ENCODE measurements around the gene ZDHHC11B. TPM values are rescaled to one million over a fixed set of nuclear protein-coding genes. Genes with fewer than 3 reads are reported as not detected.
"Not testable (repeated sequence)": the region's sequence is repeated elsewhere in the genome, so short reads cannot be mapped to it uniquely, and the experiment has no call there.

The ZDHHC11B gene
- total and polyA plus RNA-seq, 9 donors: 3.8 to 51.1 (median 10.4) TPM

DNA sequence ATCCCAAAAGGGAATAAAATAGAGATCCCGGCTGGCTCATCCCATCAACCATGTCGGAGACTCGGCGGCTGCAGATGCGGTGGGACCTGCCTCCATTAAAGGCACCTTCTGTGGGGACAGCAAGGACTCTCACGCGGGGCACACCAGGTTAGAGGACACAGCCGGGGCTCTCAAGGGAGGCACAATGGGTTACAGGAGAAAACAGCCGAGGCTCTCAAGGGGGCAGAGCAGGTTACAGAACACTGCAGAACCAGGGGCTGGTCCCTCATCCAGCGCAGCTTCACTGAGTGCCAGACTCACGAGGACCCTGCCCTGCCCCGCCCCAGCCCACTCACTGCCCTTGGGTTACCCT lies 98.4 kb downstream of the ZDHHC11B start:
- not testable (repeated sequence) for H3K4me3 ChIP-seq (ENCODE audit: low read length); H3K27me3 ChIP-seq (ENCODE audit: control insufficient read depth, insufficient read depth, low read length); H3K9me3 ChIP-seq (replicated peaks; ENCODE audit: control insufficient read depth, low read depth, low read length); DNase-seq; H3K27ac ChIP-seq (ENCODE audit: low read length); H3K36me3 ChIP-seq (ENCODE audit: control insufficient read depth, insufficient read depth, low read length); H3K4me1 ChIP-seq (ENCODE audit: control insufficient read depth, insufficient read depth, low read length)
- WGBS (ENCODE audit: insufficient coverage): no CpG with 5 or more reads among the region's 12 CpGs

DNA sequence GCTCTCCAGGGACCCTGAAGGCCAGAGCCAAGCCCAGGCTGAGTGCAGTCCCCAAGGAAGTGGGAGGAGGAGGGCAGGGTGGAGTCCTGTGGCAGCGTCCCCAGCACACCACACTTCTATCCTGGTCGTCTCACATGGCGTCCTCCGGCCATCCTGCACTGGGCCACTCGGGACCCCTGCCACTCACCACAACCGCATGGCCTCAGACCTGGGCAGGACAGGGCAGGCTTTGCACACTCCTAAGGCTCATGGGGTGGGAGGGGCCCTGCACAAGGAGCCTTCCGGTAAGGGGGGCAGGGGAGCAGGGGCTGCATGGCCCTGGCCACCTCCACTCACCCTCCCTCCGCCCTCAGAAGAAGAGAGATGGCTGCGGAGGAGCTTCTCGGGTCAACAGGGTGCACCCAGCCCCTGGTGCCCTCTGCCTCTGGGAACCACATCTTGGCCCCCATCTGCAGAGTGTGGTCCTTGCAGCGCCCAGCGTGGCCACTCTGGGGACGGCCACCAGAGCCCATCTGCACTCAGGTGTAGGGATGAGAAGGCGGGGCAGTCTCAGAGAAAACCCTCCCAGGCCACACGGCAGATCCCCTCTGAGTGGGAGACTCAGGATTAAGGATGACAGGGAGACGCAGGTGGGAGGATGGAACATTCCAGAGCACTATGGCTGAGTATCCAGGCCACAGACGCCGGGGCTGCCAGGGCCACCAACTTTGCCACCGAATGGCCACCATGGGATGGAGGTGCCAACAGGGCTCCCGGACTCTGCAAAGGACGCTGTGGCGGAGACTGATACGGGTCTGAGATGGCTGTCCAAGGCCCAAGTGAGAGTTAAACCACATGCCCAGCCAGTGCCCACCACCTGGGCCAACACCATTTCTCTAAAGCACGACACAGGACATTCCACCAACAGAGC lies 99.0 kb downstream of the ZDHHC11B start:
- H3K36me3 ChIP-seq (ENCODE audit: control insufficient read depth, insufficient read depth, low read length): no peaks in the 10 kb centered on the region
- H3K4me3 ChIP-seq (ENCODE audit: low read length): no peak overlapping the region
- no peaks in the 10 kb centered on the region for H3K4me1 ChIP-seq (ENCODE audit: control insufficient read depth, insufficient read depth, low read length)
- no peaks in the 10 kb centered on the region for H3K9me3 ChIP-seq (replicated peaks; ENCODE audit: control insufficient read depth, low read depth, low read length)
- WGBS (ENCODE audit: insufficient coverage): 90% methylated on average over 13 of the region's 24 CpGs
- H3K27ac ChIP-seq (ENCODE audit: low read length): no peak overlapping the region
- H3K27me3 ChIP-seq (ENCODE audit: control insufficient read depth, insufficient read depth, low read length): no peaks in the 10 kb centered on the region
- no peak for DNase-seq

DNA sequence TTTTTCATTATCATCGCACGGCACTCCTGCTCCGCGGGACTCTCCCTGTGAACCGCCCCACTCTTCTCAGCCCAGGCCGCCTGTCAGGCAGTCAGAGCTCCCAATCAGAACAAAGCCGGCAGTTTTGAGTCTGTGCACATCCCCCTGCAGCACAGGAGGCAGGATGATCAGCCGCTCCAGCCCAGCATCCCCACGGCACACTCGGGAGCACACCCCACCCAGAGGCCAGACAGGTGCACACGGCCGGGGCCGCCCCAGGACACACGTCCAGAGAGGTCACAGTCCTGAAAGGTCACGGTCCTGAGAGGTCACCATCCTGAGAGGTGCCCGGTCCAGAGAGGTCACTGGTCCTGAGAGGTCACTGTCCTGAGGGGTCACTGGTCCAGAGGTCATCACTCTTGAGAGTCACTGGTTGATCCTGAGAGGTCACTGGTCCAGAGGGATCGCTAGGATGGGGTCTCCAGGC lies 99.7 kb downstream of the ZDHHC11B start:
- no peaks in the 10 kb centered on the region for H3K27me3 ChIP-seq (ENCODE audit: control insufficient read depth, insufficient read depth, low read length)
- no peaks in the 10 kb centered on the region for H3K36me3 ChIP-seq (ENCODE audit: control insufficient read depth, insufficient read depth, low read length)
- H3K4me3 ChIP-seq (ENCODE audit: low read length): no peak overlapping the region
- H3K4me1 ChIP-seq (ENCODE audit: control insufficient read depth, insufficient read depth, low read length): no peaks in the 10 kb centered on the region
- H3K9me3 ChIP-seq (replicated peaks; ENCODE audit: control insufficient read depth, low read depth, low read length): no peaks in the 10 kb centered on the region
- WGBS (ENCODE audit: insufficient coverage): 59% methylated on average over 17 of the region's 17 CpGs
- DNase-seq: no peak
- H3K27ac ChIP-seq (ENCODE audit: low read length): no peak overlapping the region

DNA sequence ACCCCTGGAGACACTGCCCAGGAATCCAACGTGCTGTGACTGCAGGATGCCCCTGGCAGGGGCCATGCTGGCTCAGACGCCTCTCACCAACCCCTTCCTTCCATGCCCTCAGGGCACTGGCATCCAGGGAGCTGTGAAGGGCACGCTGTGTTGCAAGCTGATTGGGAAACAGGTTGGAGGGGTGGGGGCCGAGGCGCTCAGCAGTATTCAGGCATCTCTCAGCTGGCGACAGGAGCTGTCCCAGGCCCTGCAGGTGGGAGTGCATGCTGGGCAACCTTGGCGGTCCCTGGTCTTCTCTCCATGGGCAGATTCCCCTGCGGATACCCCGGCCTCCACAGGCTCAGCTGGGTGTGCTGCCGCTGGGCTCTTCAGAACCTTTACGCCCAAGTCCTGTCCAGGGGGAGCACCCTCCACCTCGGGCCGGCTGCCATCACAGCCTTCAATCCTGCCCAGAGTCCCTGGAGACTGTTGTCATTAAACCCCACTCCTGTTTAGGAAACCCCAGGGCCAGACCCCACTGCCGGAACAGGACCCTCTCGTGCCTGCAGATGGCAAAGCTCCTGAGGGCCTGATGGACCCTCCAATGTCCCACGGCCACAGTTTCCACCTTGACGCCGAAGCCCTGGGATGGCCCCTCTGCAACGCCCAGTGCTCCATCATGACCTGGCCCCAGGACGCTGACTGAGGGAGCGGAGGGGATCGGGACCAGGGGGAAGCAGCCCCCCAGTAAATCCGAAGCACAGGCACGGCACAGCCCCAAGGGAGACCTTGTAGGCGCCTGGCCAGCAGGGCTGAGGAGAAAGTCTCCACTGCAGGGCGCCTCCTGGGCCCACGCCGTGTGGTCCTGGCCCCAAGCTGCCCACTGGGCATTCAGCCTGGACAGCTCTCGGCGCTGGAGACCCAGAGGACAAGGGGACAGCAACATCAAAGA lies 100.7 kb downstream of the ZDHHC11B start:
- no peak for DNase-seq
- H3K4me1 ChIP-seq (ENCODE audit: control insufficient read depth, insufficient read depth, low read length): no peaks in the 10 kb centered on the region
- WGBS (ENCODE audit: insufficient coverage): 71% methylated on average over 26 of the region's 30 CpGs
- H3K4me3 ChIP-seq (ENCODE audit: low read length): no peak overlapping the region
- H3K27ac ChIP-seq (ENCODE audit: low read length): no peak overlapping the region
- no peaks in the 10 kb centered on the region for H3K36me3 ChIP-seq (ENCODE audit: control insufficient read depth, insufficient read depth, low read length)
- H3K9me3 ChIP-seq (replicated peaks; ENCODE audit: control insufficient read depth, low read depth, low read length): no peaks in the 10 kb centered on the region
- no peaks in the 10 kb centered on the region for H3K27me3 ChIP-seq (ENCODE audit: control insufficient read depth, insufficient read depth, low read length)

DNA sequence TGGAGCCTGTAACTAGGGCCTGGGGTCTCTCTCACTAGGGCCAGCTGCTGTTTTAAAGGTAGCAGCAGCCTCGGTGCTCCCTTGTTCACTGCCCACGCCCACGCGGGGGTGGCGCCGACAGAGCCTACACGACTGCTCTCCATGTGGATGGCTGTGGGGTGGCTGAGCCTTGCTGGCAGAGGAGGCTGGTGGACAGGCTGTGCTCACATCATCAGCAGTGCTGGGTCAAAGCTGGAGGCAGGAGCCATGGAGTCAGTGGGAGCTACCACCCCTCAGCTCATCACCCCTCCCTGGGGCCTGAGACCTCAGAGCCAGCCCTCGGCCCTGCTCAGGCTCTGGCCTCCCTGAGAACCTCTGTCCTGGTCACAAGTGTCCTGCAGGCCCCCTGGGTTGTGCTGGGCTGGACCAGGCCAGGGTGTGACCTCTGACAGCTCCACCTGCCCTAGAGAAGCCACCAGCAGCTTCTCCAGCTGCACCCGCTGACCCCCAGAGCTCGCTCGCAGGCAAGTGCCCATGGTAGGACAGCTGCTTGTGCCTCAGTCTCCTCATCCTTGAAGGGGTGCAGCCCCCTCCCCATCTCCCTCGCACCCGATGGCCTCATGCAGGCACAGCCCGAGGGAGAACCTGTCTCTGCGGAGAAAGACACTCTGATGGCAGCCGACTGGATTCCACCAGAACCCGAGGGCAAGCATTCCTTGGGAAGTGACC lies 101.7 kb downstream of the ZDHHC11B start:
- not testable (repeated sequence) for H3K27me3 ChIP-seq (ENCODE audit: control insufficient read depth, insufficient read depth, low read length); H3K27ac ChIP-seq (ENCODE audit: low read length); H3K36me3 ChIP-seq (ENCODE audit: control insufficient read depth, insufficient read depth, low read length); H3K4me3 ChIP-seq (ENCODE audit: low read length); H3K4me1 ChIP-seq (ENCODE audit: control insufficient read depth, insufficient read depth, low read length); H3K9me3 ChIP-seq (replicated peaks; ENCODE audit: control insufficient read depth, low read depth, low read length); DNase-seq
- 64% methylated on average over 12 of the region's 17 CpGs for WGBS (ENCODE audit: insufficient coverage)

DNA sequence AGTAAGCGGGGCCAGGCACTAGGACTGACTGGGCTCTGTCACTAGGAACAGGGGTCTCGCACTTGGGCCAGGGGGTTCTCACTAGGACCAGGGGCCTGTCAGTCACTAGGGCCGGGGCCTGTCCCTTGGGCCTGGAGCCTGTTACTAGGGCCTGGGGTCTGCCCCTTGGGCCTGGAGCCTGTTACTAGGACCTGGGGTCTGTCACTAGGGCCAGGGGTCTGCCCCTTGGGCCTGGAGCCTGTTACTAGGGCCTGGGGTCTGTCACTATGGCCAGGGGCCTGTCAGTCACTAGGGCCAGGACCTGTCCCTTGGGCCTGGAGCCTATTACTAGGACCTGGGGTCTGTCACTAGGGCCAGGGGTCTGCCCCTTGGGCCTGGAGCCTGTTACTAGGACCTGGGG lies 102.3 kb downstream of the ZDHHC11B start:
- H3K27me3 ChIP-seq (ENCODE audit: control insufficient read depth, insufficient read depth, low read length); H3K9me3 ChIP-seq (replicated peaks; ENCODE audit: control insufficient read depth, low read depth, low read length); H3K27ac ChIP-seq (ENCODE audit: low read length); DNase-seq; H3K36me3 ChIP-seq (ENCODE audit: control insufficient read depth, insufficient read depth, low read length); H3K4me3 ChIP-seq (ENCODE audit: low read length); H3K4me1 ChIP-seq (ENCODE audit: control insufficient read depth, insufficient read depth, low read length): not testable (repeated sequence)
- 71% methylated on average over 2 of the region's 3 CpGs for WGBS (ENCODE audit: insufficient coverage)

DNA sequence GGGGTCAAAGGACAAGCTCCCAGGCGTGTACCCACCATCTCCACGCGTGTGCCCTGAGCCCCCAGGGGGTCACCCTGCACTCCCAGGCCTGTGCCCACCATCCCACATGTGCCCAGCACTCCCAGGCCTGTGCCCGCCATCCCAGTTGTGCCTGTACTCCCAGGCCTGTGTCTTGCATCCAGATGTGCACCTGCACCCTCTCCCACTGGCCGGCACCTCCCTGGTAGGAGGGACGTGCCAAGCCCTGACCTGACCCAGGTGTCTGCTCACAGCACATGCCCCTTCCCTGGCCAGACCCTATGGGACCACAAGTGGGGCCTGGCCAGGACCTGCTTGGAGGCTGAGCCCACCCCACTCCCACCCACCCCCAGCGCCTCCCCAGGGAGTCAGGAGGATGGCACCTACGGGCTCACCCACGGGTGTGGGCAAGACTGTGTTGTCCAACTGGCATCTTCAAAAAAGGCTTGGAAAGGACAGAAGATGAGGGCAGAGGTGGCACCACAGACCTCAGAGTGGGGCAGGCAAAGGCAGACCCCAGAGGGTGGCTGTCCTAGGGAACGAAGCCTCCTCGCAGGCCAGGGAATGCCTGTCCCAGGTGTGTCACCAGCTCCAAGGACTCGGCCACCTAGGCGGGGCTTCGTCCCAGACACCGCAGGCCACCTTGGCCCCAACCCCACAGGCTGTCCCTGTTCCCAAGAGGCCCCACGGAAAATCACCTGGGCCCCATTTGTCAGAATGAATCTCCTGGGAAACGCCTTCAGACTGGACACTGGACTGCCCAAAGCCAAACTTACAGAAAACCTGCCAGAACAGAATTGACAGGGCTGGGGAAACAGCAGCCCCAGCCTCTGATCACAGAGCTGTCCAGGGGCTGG lies 103.0 kb downstream of the ZDHHC11B start:
- not testable (repeated sequence) for H3K9me3 ChIP-seq (replicated peaks; ENCODE audit: control insufficient read depth, low read depth, low read length); H3K27me3 ChIP-seq (ENCODE audit: control insufficient read depth, insufficient read depth, low read length); H3K4me3 ChIP-seq (ENCODE audit: low read length); DNase-seq; H3K4me1 ChIP-seq (ENCODE audit: control insufficient read depth, insufficient read depth, low read length); H3K27ac ChIP-seq (ENCODE audit: low read length); H3K36me3 ChIP-seq (ENCODE audit: control insufficient read depth, insufficient read depth, low read length)
- WGBS (ENCODE audit: insufficient coverage): 82% methylated on average over 11 of the region's 17 CpGs

DNA sequence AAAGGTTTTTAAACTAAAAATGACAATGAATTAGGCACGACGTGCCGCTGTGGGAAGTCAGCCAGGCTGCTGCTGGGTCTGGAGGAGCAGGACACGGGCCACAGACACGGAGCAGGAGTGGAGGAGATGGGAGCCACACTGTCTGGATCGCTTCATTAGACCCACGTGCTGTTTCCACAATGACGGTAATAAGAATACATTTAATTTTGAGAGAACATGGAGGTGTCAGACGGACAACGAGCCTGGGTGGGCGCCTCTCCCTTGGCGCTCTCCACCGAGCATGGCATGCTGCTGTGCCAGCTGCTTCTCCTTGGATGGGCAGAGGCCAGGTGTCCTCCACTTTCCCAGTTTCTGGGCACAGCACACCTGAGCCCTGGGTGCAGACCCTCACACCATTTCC lies 103.7 kb downstream of the ZDHHC11B start:
- not testable (repeated sequence) for H3K27me3 ChIP-seq (ENCODE audit: control insufficient read depth, insufficient read depth, low read length); H3K36me3 ChIP-seq (ENCODE audit: control insufficient read depth, insufficient read depth, low read length); H3K4me3 ChIP-seq (ENCODE audit: low read length); DNase-seq; H3K27ac ChIP-seq (ENCODE audit: low read length); H3K4me1 ChIP-seq (ENCODE audit: control insufficient read depth, insufficient read depth, low read length); H3K9me3 ChIP-seq (replicated peaks; ENCODE audit: control insufficient read depth, low read depth, low read length)
- 78% methylated on average over 12 of the region's 13 CpGs for WGBS (ENCODE audit: insufficient coverage)

DNA sequence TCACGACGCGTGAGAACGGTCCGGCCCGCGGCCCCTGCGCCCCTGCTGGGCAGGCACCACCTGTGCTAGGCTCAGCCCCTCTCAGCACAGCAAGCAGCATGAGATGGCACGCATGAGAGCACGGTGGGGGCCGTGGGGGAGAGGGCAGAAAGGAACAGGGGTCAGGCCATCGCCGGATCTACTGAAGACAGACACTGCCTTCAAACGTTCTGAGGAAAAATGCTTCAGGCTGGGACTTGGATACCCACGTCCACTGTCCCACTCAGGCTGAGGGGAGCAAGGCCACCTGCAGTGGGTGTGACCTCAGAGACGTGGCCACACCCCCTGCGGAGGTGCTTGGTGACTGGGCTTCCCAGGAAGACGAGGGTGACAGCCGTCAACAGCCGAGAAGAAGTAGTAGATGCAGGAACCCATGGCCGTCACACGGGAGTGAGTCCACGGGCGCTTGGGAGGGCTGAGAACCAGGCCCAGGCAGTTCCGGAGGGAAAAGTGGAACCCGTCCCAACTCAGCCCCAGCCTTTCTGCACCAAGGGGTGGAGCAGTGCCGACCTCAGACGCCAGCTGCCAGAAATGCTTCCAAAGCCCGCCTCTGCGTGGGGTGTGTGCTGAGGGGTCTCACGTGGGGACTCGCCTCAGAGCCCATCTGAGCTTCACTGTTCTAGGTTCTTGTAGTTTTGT lies 104.3 kb downstream of the ZDHHC11B start:
- H3K9me3 ChIP-seq (replicated peaks; ENCODE audit: control insufficient read depth, low read depth, low read length); H3K36me3 ChIP-seq (ENCODE audit: control insufficient read depth, insufficient read depth, low read length); H3K27me3 ChIP-seq (ENCODE audit: control insufficient read depth, insufficient read depth, low read length); DNase-seq; H3K4me3 ChIP-seq (ENCODE audit: low read length); H3K27ac ChIP-seq (ENCODE audit: low read length); H3K4me1 ChIP-seq (ENCODE audit: control insufficient read depth, insufficient read depth, low read length): not testable (repeated sequence)
- WGBS (ENCODE audit: insufficient coverage): no CpG with 5 or more reads among the region's 32 CpGs
